SK-MEL-5 (cell line): ENCODE data around the gene FUT3. TPM values are rescaled to one million over a fixed set of nuclear protein-coding genes. Genes with fewer than 3 reads are reported as not detected.
A peak's percentile ranks its signal among the peaks of the same experiment; 100 is the strongest.

Experiments
- DNase-seq: peaks from one replicate; pipeline ENCODE4 v3.0.0-alpha.2; 2016; ENCODE audit warnings: low read depth, low spot score
- in situ Hi-C: cut with HindIII; loops from 2 replicates; pipeline ENCODE4 v1.10.0; 2016; ENCODE audit warnings: low sequenced_read_pairs, high pct_unique_total_duplicates, low pct_unique_long_range_greater_than_20kb
- total RNA-seq: library from RNA; depleted of rRNA; stranded (reverse); fragments of >200 nt; shearing (Covaris generic); gene quantifications from 2 replicates; pipeline ENCODE4 v1.2.3, GENCODE V29; 2014

Gene FUT3
- total RNA-seq, 1 experiment from 2014 or later = 3.3 TPM

DNA sequence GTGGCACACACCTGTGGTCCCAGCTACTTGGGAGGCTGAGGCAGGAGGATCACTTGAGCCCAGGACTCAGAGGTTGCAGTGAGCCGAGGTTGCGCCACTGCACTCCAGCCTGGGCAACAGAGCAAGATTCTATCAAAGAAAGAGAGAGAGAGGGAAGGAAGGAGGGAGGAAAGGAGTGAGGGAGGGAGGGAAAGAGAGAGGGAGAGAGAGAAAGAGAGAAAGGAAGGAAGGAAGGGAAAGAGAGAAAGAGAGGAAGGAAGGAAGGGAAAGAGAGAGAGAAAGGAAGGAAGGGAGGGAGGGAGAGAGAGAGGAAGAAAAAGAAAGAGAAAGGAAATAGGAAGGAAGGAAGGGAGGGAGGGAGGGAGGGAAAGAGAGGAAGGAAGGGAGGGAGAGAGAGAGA lies 34.0 kb downstream of the FUT3 start:
- in situ Hi-C loops = no loop called here
- no peak for DNase-seq

DNA sequence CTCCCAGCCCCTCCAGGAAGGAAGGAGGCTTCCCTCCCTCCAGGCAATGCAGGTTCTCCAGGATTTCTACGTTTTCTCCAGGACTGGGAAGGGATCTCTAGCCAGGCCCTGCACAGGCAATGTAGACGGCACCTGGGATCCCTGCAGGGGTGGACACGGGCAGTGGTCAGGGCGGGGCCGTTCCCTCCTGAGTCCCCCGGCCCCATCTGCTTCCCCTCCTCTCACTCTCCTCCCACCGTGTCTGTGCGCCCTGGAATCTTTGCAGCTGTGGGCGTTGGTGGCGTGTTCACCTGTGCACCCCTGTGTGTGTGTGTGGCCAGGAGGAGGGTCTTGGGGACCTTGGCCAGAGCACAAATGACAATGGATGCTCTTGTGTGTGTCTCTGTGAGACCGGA lies 36.4 kb downstream of the FUT3 start:
- DNase-seq = no peak
- in situ Hi-C loops = no loop called here

DNA sequence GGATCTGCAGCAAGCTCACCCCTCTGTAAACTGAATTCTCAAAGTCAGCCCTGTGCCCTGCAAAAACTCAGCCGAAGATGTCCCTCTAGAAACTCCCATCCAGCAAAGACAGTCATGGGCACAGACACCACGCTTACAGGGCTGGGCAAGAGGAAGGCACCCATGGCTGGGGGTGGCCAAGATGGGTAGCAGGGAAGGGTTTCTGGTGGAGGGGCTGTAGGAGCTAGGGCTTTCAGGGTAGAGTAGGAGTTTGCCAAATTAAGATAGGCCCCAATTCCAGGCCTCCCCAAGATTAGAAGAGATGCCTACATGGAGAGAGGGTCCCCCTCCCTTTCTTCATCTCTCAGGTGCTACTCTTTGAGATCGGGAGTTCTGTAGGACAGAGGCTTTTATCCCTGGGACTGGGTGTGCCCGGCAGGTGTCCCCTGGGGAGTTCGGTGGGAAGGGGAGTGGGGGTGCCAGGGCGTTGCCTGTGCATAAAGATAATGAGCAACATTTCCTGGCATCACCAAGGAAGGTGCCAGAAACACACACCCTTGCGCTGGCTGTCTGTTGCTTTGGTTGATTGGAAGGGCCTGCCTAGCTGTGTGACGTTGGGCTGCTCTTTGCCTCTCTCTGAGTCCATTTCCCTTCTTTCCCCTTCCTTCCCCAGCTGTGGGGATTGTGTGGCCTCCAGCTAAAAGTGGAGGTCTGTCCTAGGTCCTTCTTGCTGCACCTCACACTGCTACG lies 37.0 kb downstream of the FUT3 start:
- in situ Hi-C loops = no loop called here

DNA sequence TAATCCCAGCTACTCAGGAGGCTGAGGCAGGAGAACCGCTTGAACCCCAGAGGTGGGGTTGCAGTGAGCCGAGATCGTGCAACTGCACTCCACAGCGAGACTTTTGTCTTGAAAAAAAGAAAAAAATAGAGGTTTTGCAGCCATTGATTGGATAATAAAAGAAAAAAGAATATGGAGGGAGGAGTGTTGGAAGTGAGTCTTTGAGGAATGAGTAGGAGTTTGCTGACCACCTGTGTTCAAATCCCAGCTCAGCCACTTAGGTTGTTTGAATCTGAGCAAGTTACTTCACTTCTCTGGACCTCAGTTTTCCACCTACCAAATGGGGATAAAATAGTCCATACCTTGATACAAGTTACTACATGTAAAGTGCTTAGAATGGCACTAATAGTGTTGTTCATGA lies 40.1 kb downstream of the FUT3 start:
- DNase-seq = no peak
- in situ Hi-C loops = no loop called here

More for the DNA sequence above, 37.0 kb downstream of the FUT3 start:
- no peak for DNase-seq

DNA sequence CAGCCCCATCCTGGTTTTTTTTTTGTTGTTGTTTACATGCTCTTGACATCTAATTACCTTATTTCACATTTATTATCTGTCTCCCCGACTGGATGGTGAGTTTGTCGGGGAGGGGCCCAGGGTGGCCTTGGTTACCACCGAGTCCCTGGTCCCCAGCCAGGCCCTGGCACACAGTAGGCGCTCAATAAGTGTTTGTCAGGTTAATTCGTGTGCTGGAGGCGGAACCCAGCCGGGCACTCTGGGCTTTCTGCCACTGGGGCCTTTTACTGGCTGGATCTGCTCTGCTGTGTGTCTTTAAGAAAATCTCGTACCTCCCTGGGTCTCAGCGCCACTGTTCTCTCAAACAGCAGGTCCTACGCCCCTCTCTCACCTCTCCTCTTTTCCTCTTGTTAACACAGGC lies 41.8 kb downstream of the FUT3 start:
- in situ Hi-C loops = no loop called here
- no peak for DNase-seq

DNA sequence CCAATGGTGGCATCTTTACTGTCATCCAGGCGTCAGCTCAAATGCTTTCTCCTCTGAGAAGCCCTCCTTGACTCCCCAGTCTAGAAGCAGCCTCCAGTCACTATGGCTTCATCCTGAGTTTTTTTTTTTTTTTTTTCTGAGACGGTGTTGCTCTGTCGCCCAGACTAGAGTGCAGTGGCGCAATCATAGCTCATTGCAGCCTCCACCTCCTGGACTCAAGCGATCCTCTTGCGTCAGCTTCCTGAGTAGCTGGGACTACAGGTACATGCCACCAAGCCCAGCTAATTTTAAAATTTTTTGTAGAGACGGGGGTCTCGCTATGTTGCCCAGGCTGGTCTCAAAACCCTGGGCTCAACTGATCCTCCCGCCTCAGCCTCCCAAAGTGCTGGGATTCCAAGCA lies 42.2 kb downstream of the FUT3 start:
- no peak for DNase-seq
- in situ Hi-C loops = no loop called here

DNA sequence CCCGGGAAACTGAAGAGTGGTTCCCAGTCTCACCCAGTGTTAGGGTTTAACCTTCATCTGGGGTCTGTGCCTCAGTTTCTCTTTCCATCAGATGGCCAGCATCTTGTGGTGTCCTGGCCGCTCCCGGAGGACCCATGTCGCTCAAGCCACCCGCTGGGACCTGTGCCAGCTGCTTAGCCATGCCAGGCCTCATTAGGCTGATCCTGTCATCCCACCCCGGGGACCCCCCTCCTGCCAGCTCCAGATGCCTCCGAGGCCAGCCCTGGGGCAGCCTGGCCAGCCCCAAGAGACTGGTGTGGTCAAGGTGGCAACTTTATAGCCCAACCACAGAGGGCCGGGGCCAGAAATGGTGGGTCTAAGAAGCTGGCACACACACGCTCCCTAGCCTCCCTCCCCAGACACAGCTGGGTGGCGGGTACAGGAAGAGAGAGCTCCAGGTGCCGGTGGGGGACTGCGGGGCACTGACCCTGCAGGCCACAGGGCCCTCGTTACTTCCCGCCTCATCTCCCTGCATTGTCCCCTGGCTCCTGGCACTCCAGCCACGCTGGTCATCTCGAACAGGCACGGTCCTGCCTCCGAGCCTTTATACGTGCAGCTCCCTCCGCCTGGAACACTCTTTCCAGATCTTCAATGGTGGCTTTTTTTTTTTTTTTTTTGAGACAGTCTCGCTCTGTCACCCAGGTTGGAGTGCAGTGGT lies 43.0 kb downstream of the FUT3 start:
- in situ Hi-C loops = no loop called here
- no peak for DNase-seq

DNA sequence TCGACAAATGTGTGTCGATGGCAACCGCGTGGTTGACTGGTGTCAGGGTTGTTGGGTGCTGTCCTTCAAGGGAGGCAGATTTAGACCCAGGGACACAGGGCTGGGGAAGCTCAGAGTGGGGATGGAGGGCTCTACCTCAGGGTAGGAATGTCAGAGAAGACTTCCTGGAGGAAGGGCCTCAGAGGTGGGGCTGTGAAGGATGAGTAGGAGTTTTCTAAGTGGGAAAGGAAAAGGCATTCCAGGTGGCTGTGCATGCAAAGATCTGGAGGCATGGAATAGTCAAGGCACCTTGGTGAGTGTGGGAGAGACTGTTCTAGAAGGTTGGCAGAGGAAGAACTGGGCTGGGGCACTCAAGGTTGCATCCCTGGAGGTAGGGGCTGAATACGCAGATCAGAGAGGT lies 44.3 kb downstream of the FUT3 start:
- in situ Hi-C loops = no loop called here
- no peak for DNase-seq

DNA sequence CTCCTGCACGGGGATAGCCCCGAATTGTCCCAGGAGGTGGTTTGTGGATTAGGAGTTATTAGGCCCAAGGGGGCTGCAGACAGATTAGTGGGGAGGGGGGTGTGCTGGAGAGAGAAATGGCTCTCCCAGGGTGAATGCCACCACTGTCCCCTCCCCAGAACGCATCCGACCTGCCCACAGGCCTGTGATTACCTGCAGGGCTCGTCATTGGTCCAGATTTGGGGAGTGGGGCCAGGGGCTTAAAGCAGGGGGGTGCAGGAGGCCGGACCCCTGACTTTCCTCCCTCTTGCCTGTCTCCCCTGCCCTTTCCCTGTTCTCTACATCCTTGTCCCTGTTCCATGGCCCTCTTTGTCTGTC lies 45.1 kb downstream of the FUT3 start:
- in situ Hi-C loops = no loop called here

DNA sequence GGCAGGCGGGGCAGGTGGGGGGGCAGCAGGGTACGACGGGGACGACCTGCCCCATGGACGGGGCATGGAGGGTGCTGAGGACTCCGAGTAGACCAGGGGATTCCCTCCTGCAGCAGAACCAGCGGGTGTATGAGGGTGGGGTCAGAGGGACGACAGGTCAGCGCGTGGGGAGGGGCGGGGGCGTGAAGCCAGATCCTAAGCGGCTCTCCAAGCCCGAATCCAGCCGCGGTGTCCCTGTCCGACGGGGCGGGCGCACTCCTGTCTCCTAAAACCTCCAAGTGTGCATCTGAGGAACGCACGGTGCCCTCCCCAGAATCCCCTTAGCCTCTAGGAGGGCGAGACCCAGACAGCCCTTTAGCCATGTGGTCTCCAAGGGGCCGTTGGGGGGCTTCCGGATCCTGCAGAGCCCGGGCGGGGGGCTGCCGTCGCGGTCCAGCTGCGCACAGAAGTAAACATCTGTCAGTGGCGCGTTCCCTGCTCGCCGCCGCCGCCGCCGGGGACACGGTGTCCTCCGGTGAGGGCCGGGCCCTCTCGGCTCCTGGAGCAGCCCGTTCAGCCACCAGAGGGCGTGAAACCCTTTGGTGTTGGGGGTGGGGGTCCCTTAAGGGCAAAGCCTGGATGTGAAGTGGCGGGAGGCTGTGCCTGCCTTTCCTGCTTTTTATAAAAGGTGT lies 45.7 kb downstream of the FUT3 start:
- in situ Hi-C loops = no loop called here
- peak; percentile 63 for DNase-seq

More for the DNA sequence above, 45.1 kb downstream of the FUT3 start:
- no peak for DNase-seq

DNA sequence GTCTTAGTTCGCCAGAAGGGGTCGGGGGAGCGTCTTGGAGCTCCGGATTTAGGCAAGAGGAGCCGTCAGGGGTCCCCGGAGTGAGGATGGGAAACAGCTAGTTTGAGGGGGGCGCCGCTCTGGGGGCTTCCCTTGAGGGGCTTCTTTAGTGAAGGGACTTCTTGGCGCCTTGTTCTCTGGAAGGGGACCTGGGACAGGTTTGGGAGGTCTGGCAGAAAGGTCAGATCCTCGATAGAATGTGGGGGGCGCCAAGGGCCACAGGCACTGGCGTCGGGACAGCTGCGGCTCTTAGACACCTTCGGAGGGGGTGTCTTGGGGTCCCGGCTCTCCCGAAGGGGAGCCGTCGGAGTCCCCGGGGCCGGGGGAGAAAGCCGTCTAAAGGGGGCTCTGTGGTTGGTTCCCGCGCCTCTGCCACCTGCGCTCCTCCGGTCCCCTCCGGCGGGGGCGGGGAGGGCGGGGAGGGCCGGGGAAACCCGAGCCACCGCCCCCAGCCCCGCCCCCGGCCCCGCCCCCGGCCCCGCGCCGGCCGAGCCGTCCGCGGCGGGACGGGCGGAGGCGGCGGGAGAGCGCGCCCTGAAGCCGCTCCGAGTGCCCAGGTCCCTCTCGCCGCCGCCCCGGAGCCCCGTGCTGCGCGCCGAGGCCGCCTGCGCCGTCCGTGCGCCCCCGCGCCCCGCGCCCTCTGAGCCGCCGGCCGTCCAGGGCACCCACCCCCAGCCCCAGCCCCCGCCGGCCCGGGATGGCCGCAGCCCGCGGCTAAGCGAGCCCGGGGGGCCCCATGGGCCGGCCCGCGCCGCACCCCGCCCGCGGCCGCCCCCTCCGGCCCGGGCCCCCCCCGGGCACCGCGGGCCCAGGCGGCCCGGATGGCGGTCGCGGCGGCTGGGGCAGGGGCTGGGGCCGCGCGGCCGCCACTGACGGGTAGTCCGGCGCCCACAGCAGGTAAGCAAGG lies 46.5 kb downstream of the FUT3 start, which contains the start of gene NRTN:
Gene NRTN, plus strand, starts transcription at position 552 of the 946 bp plus-strand sequence. CDS start 19,099 bp downstream, outside the sequence.
- in situ Hi-C loops = no loop called here
- DNase-seq = peak; percentile 29

DNA sequence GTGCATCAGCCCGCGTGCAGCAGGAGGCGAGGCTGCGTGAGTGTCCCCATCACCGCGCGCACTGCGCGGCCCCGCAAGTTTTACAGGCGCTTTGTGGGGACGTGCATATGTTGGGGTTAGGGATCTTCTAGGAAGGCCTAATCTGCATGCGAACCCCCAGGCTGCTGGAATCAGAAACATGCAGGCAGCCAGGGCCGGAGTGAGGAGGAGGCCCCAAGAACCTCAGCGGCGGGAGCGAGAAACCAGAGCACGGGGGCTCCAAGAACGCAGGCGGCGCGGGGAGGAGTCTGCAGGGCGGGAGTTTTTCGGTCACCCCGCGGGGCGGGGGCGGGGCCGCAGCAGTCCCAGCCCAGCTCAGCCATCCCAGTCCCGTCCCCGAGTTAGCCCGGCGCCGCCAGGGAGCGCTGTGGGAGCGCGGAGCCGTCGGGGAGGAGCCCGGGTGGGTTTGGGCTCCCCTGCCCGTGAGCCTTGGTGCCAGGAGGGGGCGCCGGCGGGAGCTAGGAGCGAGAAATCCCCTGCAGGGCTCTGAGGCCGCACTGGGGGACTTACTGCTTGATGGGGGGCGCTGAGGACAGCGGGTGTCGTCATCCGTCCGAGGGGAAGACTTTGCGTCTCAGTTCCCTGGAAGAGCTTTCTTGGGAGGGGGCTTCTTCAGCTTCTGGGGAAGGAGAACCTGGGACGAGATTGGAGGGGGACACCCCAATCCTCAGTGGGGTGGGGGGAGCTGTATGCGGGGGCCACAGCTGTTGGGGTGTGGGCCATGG lies 47.3 kb downstream of the FUT3 start:
- in situ Hi-C loops = no loop called here

DNA sequence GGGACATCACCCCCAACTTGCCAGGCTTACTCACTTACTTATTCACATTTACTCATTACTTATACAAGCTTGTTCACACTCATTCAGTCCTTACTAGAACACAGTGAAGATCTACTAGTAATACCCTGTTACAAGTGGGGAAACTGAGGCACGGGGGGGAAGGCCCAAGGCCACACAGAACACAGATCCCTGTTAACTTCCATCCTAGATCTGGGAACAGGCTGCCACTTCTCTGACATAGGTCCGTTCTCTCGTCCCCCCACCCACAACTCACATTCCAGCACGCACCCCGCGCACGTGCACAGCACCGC lies 47.9 kb downstream of the FUT3 start:
- DNase-seq = no peak
- in situ Hi-C loops = no loop called here

More for the DNA sequence above, 47.3 kb downstream of the FUT3 start:
- DNase-seq = peak; percentile 87

DNA sequence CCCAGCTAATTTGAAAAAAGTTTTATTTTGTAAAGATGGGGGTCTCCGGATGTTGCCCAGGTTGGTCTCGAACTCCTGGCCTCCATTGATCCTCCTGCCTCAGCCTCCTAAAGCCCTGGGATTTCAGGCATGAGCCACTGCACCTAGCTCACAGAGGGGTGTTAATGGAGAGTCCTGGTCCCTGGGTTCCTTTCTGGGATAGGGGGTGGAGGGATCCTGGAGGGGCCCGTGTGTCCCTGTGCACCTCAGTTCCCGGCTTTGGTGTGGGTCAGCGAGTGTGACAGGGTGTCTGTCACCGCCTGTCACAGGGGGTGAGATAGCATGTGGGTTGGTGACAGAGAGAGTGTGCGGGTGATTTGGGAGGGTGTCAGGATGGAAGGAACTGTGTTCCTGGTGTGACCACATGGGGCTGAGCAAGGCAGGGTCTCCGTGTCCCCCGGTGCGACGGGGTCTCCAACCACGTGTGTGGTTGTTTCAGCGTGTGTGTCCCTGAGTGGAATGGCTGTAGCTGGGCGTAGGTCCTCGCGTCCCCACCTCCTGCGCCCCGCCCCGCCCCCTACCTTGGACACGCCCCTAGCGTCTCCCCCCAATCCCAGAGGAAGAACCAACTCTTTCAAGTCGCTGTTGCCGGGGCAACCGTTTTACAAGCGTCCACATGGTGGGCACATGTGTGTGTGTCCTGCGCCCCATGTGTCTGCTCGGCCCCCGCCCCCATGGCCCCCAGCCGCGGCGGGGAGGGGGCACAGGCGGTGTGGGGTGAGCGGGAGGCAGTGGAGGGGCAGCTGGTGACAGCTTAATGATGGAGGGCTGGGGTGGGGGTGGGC lies 49.2 kb downstream of the FUT3 start:
- in situ Hi-C loops = no loop called here
- peak; percentile 52 for DNase-seq

DNA sequence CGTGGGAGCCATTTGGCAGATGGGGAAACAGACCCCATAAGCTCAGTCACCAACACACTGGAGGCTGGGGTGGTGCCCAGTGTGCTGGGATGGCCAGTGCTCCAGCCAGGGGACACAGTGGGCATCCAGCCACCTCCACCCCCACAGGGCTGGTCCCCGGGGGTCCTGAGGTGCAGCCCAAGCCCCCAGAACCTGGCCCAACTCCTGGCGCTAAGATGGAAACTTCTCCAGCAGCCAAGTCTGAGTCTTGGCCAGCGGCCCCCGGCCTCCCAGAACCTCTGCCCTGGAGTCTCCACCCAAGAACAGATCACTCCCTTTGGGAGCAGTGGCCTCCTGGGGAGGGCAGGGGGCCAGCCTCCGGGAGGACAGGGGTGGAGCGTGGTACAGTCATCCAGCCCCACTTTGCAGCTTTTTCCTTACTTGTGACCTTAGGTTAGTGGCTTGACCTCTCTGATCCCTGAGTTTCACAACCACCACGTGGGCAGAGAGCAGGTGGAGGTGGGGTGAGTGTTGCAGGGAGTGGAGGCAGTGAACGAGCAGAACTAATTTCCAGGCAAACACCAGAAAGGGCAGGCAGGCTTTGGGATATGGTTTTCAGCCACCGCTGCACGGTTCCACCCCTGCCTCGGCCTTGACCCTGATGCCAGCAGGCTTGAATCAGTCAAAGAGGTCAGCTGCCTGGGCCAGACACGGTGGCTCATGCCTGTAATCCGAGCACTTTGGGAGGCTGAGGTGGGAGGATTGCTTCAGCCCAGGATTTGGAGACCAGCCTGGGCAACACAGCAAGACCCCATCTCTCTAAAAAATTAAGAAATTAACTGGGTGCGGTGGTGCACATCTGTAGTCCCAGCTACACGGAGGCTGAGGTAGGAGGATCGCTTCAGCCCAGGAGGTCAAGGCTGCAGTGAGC lies 50.6 kb downstream of the FUT3 start:
- in situ Hi-C loops = no loop called here

More for the DNA sequence above, 50.6 kb downstream of the FUT3 start:
- no peak for DNase-seq
